Stimulated activated CD8-positive, alpha-beta memory T cell treated with anti-CD3 and anti-CD28 coated beads, Interleukin-15, amount 100 ng/mL, for 48 hours (primary cell): ENCODE measurements around the gene MYO7A.
"Not testable (repeated sequence)": the region's sequence is repeated elsewhere in the genome, so short reads cannot be mapped to it uniquely, and the experiment has no call there.

Experiments used
- DNase-seq, 2 donors: peaks; one replicate each; pipeline ENCODE4 v3.0.0-alpha.2; 2020; ENCODE audit warnings: low read depth in 2 of 2

The MYO7A gene

DNA sequence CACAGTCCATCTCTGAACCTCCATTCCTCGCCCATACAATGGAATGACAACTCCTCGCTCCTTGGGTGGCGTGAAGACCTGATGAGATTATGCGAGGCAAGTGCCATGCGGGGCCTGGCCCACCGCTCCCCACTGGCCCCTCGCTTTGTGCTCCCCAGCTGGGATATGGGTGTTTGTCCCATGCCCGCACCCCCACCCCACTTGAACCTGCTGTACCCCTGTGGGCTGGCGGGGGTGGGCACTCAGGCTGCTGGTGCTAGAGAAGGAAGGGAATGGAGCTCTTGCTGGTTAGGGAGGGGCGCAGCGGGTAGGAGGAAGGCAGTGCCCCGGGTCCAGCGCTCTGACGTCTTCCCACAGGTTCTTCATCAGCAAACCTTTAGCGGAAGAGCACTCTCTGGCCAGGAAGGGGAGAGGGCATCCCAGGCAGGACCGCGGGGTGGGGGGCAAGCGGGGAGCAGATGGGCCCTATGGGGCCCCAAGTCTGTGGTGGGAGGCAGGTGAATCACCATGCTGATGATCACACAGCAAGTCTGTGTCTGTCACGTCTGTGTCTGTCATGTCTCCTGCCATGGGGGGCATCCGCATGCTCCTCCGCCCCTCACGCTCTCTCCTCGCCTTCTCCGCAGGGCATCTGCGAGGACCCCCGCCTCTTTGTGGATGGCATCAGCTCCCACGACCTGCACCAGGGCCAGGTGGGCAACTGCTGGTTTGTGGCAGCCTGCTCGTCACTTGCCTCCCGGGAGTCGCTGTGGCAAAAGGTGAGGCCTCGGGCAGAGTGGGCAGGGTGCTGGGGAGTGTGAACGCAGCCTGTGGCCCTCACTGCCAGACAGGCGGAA, 34.8 kb upstream of the MYO7A start:
- DNase-seq, result no peak

DNA sequence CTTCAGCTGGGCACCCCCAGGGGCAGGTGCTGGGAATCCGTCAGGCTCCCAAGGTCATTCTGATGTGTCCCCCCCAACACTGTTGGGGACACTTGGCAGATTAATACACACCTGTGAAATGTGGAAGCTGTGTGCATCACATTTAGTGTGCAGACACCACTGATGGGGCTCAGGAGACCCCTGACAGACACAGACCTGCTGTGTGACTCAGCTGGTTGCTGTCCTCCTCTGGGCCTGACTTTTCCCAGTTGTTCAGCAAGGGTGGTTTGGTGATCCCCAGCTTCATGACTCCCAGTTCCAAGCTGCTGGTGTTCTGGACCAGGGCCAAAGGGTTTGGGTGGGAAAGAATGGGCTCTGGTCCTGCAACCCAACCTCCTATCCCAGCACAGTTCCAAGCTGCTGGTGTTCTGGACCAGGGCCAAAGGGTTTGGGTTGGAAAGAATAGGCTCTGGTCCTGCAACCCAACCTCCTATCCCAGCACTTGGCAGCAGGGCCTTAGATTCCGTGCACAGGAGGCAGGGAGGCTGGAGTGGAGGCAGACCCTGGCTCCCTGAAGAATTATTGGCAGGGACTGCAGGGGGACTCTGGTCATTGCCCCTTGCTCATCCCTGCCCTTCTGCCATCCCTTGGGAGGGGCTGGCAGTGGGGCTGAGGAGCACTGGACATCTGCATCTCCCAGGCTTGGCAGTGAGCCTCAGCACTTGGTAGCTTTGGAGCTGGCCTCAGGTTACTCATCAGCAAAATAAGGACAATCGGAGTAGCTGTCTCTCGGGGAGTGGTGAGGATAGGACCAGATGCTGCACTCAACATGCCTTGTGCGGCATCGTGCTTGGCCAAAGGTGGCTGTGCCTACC, 33.8 kb upstream of the MYO7A start:
- no peak for DNase-seq

DNA sequence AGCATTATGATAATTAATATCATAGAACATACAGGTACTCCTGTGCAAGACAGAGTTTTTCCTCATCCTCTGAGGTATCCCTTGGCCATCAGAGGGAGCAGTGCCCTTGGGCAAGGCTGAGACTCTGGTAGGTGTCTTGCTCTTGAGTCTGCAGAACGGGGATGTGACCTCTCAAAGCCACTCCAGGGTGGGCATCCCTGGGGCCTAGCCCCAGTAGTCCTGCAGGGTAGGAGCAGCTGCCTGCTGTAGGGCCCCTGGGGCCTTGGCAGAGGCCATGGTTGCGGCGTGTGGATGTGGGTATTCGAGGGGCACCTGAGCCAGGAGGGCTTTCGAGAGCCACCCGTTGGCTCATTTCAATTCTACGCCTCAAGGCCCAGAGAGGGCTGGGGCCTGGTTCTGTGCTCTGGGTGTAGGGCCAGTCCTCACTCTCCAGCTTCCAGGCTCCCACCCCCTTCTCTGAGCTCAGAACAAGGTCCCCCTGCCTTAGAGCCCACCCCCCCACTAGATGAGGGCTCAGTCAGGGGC, 33.1 kb upstream of the MYO7A start:
- no peak for DNase-seq

DNA sequence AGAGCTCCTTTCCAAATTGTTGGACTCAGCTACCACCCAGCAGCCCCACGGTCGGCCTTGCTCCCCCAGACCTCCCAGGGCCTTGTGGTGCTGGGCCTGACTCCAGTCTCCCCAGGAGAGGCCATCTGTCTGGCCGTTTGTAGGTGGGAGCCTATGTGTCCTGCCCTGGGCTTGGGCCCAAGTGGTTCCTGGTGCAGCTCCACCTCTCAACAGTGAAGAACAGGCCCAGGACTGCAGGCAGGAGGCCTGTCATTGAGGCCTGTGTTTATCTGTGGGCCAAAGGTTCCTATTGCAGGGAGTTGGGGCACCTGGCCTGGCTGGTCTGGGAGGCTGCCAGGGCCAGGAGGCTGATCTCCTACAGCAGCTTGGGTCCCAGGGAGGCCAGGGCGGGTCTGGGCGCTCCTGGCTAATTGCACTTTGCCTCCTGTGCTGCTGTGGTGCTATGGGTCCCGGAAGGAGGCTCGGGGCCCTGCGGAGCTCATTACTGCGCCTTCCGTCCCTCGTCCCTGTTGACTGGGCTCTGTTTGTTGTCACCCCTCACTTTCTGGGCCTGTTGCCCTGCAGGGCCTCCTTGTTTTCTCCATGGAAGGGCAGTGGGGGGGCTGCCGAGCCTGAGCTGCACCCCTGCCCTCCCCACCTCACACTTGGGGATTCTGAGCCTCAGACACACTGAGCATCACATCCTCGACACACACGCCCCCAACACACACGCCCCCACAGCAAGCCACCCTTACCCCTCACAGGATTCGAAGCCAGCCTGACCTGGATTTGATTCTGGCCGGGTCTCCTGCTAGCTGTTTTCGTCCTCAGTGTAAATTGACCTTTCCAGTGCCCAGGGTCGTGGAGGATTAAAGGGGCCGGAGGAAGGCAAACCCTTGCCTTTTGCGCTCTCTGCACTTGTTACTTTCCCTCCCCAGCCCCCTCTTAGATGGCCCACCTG, 32.2 kb upstream of the MYO7A start:
- DNase-seq, result no peak

DNA sequence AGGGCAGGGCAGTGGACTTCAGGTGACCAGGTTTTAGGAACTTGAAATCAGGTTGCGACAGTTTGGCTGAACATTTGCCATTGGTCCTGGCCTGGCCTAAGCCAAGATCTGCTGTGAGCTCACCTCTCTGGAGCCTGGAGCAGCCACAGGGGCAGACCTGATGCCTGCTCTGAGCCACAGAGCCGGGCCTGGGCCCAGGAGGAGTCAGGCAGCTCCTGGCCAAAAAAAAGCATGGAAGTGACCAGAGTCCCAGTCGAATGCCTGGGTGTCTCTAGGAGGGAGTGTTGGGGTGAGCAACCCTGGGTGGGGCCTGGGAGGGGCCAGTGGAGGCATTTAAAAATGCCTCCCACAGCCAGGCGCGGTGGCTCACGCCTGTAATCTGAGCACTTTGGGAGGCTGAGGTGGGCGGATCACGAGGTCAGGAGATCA, 31.4 kb upstream of the MYO7A start:
- DNase-seq, result no peak

DNA sequence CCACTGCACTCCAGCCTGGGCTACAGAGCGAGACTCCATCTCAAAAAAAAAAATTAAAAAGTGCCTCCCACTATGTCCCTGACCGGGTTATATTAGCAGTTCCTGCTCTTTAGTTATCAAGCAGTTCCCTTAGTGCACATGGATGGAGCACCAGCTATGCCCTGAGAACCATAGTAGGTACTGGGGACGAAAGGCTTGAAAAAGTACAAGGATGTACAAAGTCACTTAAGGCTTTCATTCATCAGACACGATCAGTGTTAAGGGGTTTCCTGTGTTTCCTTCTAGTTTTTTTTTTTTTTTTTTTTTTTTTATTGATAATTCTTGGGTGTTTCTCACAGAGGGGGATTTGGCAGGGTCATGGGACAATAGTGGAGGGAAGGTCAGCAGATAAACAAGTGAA, 30.9 kb upstream of the MYO7A start:
- not testable (repeated sequence) for DNase-seq

DNA sequence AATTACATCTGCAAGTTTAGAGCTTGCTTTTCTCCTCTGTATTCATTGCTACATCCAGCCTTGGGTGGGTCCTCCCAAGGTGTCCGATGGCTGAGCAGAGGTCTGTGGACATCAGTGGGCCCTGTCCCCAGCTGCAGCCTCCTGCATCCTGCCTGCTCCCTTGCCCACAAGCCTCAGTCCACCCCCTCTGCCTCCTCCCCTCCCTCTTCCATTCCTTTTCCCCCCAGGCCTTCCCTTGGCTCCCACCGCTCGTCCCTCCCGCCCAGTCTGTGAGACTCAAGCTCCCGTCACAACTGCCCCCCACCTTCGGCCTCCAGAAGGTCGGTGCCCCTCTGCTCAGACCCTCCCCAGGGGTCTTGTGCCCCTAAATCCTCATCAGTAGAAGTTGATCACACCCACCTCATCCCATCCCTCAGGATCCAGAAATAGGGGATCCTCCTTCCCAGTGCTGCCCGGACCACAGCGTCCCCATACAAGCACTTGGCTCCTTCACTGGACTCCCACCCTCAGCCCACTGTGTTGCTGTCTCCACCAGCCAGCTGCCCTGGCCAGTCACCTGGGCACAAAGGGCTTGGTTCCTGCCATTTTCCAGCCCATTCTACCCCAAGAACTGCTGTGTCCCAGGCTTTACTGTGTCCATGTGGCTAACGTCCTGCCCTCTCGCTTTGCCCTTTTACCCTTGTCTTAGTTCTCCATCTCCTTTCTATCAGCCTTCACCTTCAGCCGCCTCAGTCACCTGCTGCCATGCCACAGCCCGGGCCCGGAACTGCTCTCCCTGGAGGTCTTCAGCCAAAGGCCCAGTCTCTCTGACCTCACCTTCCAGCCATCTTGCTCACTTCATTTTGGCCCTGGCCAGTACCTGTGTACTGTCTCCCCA, 27.6 kb upstream of the MYO7A start:
- no peak for DNase-seq

DNA sequence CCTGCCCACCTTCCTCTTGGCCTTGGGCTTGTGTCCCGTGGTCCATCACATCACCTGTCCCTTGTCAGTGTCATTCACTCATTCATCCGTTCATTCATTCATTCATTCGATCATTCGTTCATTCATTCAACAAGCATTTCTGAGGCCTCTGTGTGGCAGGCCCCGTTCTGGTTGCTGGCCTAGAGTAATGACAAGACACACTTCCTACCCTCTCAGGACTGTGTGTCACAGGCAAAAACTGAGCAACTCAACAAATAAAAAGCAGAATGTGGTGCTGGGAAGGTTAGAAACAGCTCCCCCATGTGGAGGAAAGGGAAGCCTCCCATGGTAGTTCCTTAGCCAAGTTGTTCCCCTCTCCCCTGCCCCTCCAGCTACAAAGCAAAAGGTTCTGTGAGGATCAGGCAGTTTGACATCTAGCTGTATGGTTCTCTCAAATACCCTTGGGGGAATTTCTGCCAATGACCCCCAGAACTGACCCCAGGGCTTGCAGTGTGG, 27.0 kb upstream of the MYO7A start:
- DNase-seq, result no peak

DNA sequence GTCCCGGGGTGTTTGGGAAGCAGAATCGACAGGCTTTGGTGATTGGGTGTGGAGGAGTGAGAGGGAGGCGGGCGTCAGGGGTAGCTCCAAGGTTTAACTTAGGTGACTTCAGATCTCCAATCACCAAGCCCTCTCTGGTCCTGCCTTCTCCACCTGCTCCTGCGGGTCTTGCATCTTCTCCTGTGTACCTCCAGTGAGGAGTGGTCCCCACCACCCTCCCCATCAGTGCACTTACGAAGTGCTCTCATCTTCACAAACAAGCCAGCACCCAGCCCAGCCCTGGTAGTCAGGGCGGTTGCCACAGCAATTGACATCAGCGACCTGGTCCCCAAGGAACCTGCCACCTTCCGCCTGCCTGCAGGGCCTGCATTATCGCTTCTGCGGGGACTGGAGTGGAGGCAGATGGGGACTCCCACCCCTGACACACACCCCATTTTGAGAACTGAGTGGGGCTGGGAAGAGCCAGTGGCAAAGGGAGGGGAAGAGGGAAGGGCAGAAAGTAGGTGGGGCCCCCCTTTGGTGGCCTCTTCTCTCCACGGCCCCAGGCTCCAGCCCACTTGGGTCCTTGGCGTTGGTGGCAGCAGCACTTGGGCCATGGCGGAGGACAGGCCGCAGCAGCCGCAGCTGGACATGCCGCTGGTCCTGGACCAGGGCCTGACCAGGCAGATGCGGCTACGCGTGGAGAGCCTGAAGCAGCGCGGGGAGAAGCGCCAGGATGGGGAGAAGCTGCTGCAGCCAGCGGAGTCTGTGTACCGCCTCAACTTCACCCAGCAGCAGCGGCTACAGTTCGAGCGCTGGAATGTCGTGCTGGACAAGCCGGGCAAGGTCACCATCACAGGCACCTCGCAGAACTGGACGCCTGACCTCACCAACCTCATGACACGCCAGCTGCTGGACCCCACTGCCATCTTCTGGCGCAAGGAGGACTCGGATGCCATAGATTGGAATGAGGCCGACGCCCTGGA, 25.5 kb upstream of the MYO7A start, which contains the start of gene OMP:
Gene OMP, plus strand, starts transcription at position 595 of the 965 bp plus-strand sequence. Its CDS starts 0 bp downstream, at position 595.
- no peak for DNase-seq

DNA sequence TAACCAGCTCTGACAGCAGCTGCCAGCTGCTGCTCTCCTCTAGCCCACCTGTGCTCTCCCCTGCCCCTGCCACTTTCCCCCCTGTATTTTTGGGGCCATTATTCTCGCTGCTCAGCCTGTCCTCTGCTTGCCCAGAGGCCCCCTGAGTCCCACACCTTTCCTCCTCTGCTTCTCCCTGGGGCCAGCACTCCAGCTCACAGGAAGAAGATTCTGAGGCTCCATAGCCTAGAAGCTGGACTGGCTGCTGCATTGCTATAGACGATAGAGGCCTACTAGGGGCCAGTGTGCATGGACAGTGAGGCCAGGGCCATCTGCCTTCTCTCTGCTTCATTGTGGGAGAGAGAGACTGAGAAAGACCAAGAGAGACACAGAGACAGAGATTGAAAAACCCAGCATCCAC, 24.7 kb upstream of the MYO7A start:
- no peak for DNase-seq

DNA sequence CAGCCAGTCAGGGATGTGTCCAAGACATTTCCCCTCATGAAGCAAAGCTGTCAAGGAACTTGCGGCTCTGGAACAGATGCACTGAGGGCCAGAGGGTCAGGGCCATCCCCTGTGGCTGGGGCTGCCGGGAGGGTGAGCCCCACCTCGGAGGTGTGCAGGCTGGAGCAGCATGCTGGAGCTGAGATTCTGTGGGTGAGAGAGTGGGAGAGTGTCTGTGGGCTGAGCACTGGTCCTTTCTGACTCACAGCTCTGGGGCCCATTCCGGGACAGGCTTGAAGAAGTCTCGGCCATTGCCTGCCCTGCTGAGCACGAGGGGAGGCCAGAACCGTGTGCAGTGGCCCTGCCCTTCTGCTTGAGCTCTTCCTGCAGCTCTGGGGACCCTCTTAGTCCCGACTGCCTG, 23.3 kb upstream of the MYO7A start:
- DNase-seq, result no peak

DNA sequence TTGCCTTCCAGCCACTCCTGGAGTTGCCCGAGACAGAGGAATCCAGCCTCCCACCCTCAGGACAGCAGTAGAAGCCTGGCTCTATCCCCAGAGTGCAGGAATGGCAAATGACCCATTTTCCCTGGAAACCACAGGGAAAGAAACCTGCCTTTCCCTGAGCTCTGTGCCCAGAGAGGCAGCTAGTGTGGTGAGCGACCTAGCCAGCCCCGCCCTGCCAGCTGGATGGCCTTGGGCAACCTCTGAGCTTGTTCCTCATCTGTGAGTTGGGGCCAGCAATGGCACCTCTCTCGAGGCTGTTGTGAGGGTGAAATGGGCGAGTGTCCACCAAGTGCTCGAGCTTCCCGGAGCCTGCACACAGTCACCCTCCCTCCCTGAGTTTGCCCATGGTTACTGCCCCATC, 21.7 kb upstream of the MYO7A start:
- DNase-seq, result no peak

DNA sequence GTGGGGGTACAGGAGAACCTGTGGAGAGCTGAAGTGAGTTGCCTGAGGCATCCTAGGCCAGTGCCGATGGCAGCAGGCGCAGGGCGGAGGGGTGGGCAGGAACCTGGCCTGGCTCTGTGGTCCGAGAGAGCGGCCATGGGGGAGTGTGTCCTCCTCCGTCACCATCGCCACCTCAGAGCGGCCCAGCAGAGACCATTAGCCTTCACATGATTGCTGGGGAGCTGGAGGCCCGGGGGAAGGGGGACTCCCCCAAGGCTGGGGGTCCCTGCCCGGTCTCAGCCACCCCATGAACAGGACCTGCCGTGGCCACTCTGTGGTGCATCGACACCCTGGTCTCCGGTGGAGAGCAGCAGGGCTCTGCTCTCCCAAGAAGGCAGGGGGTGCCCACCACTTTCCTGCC, 21.3 kb upstream of the MYO7A start:
- DNase-seq, result no peak

DNA sequence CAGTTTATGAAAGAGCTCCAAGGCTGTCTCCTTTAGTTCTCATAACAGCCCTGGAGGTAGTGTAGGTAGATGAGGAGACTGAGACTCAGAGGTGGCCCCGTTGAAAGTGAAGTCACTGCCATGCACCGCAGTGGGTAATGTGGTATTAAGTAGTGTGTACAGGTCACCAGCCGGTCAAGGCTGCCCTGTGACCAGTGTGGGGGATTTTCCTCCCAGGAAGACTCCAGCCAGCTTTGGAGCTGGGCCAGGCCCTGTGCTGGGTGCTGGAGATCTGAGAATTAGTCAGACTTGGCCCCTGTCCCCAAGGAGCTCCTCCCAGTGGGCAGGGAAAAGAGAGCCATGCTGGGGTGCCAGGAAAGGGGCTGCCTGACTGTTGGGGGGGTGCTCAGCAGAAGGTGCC, 20.1 kb upstream of the MYO7A start:
- no peak for DNase-seq

DNA sequence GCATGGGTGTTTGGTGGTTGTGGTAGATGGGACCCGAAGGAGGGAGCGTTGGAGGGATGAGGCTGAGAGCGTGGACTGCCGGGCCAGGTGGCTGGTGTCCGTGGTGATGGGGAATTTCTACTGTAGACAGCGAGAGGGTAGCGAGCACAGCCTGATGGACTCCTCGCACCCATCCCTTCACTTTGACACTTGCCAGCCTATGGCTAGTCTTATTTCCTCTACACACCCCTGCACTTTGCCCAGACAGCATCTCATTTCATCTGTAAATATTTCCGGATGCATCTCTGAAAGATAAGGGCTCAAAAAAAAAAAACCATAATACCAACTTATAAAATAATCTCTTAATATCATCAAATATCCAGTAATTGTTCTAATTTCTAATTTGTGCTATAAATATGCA, 19.6 kb upstream of the MYO7A start:
- no peak for DNase-seq

DNA sequence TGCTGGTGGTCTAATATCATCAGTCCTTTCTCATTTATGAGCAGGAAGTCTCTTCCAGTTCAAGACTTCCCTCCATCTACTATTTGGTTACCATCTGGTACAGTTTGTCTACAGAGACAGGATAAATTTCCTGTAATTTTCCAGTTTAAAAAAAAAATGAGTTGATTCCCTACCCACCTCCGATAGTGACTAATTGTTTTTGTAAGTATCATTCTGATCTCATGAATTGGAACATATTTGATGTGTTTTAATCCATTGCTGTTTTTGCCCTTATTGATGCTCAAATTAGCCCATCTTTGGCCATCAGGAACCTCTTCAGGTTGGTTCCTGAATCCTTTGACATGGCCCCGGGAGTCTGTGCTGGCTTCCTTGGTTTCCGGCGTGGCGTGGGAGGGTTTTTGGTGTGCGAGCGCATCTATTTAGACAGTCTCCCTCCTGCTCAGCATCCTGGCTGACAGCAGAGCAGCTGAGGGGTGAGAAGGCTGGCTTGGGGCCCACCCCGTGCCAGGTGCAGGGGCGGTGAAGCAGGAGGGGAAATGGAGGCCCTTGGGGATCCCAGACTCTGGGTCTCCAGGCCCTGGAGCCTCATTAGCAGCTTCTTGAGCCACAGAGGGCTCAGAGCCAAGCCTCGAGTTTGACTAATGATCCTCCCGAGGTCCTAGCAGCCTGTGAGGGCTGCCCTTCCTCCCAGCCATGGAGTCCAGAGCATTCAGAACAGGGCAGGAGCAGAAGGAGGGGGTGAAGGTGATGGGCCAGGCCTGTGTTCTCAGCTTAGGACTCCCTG, 18.6 kb upstream of the MYO7A start:
- no peak for DNase-seq

DNA sequence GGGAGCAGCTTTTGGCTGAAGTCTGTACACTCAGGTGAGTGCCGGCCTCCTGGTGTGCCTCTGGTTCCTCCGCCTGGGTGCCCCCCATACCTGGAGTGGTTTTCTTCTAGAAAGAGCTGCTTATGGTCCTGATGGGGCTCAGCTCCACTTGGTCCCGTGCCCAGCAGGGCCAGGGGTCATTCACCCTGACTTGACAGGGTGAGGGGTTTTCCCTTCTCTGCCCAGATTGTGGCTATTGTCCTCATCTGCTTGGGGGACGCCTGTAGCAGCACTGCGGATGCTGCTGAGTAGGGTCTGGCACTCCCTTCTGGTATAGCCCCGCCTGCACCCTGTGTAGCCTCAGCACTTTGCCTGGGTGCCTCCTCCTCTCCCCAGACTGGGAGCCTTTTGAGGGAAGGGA, 17.2 kb upstream of the MYO7A start:
- no peak for DNase-seq

DNA sequence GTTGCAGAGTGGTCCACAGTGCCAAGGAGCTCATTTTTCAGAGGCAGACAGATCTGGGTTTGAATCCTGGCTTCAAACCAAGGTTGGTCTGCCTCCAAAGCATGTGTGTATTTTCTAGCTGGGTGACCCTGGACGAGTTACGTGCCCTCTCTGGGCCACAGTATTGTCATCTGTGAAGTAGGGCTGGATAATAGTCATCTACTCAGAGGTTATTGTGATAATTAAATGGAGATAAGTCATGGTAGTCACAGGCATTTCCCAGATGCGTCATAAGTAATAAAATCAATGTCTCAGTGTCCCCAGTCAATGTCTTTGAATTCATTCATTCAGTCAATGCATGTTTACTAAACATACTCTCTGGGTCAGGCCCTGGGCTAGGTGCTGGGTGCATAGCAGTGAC, 16.8 kb upstream of the MYO7A start:
- no peak for DNase-seq
